GM12878 (cell line): ENCODE data around the gene SLC1A2. TPM values are rescaled to one million over a fixed set of nuclear protein-coding genes. Genes with fewer than 3 reads are reported as not detected.

Experiments used
- BACH1 ChIP-seq: fragments of 450-650 bp; IDR thresholded peaks from 2 replicates; pipeline ENCODE4 v1.6.1; 2017; ENCODE audit warnings: mild to moderate bottlenecking, borderline replicate concordance
- BCL11A ChIP-seq: IDR thresholded peaks from 2 replicates; pipeline ENCODE4 v1.6.1; 2011; ENCODE audit warnings: low read depth, low read length
- CHD4 ChIP-seq: fragments of 200-600 bp; sonication (generic); IDR thresholded peaks from 2 replicates; pipeline ENCODE4 v1.6.1; 2016; ENCODE audit warnings: mild to moderate bottlenecking
- FOXK2 ChIP-seq: fragments of 450-650 bp; IDR thresholded peaks from 2 replicates; pipeline ENCODE4 v1.6.1; 2017; ENCODE audit warnings: mild to moderate bottlenecking, moderate library complexity
- GABPA ChIP-seq: IDR thresholded peaks from 2 replicates; pipeline ENCODE4 v1.6.1; 2014; ENCODE audit warnings: antibody characterized with exemption, low read depth, mild to moderate bottlenecking, inconsistent platforms
- HDAC6 ChIP-seq: fragments of 200-600 bp; sonication (generic); IDR thresholded peaks from one replicate; pipeline ENCODE4 v1.8.0; 2017; ENCODE audit warnings: antibody characterized with exemption; ENCODE audit not compliant: unreplicated experiment
- IKZF2 ChIP-seq, 2 experiments: fragments of 450-650 bp; IDR thresholded peaks; 2 replicates each; pipeline ENCODE4 v1.6.1; 2017; ENCODE audit warnings: mild to moderate bottlenecking in 2 of 2, moderate library complexity in 2 of 2
- KLF5 ChIP-seq: fragments of 450-650 bp; IDR thresholded peaks from 2 replicates; pipeline ENCODE4 v1.6.1; 2014; ENCODE audit warnings: mild to moderate bottlenecking; ENCODE audit not compliant: partially characterized antibody
- NFIC ChIP-seq: IDR thresholded peaks from 2 replicates; pipeline ENCODE4 v1.6.1; 2012; ENCODE audit warnings: low read depth, mild to moderate bottlenecking, inconsistent platforms, low read length, moderate library complexity
- NFYB ChIP-seq: IDR thresholded peaks from 2 replicates; pipeline ENCODE4 v1.6.1; 2011; ENCODE audit warnings: low read depth, mild to moderate bottlenecking, low read length, improper control_type of control experiment, moderate library complexity; ENCODE audit not compliant: insufficient read depth
- POLR2AphosphoS5 ChIP-seq: IDR thresholded peaks from 2 replicates; pipeline ENCODE4 v1.6.1; 2011; ENCODE audit warnings: mild to moderate bottlenecking, low read length, inconsistent platforms
- POU2F2 ChIP-seq: IDR thresholded peaks from 3 replicates; pipeline ENCODE4 v1.6.1; 2011; ENCODE audit warnings: low read depth, mild to moderate bottlenecking, low read length, borderline replicate concordance
- RBBP5 ChIP-seq: fragments of 200-600 bp; sonication (generic); conservative IDR thresholded peaks from 2 replicates; pipeline ENCODE4 v1.6.1; 2016
- RUNX3 ChIP-seq: IDR thresholded peaks from 2 replicates; pipeline ENCODE4 v1.6.1; 2012; ENCODE audit warnings: low read length, inconsistent platforms
- SIX5 ChIP-seq: IDR thresholded peaks from 2 replicates; pipeline ENCODE4 v1.6.1; 2011; ENCODE audit warnings: mild to moderate bottlenecking, low read depth, low read length, moderate library complexity; ENCODE audit not compliant: severe bottlenecking
- SP1 ChIP-seq: IDR thresholded peaks from one replicate; pipeline ENCODE4 v1.6.1; 2011; ENCODE audit warnings: low read depth, low read length
- SPI1 ChIP-seq: IDR thresholded peaks from 2 replicates; pipeline ENCODE4 v1.6.1; 2011; ENCODE audit warnings: low read depth, mild to moderate bottlenecking, low read length, moderate library complexity, borderline replicate concordance; ENCODE audit not compliant: insufficient read depth
- YBX1 ChIP-seq: fragments of 450-650 bp; IDR thresholded peaks from 2 replicates; pipeline ENCODE4 v1.6.1; 2016; ENCODE audit warnings: antibody characterized with exemption
- polyA plus RNA-seq, 11 experiments: library from polyadenylated mRNA; depleted of rRNA in 4 of 11; unstranded in 6 of 11; stranded (reverse) in 5 of 11; fragments of >200 nt; fragmentation: Nextera tagmentation in 4 of 11; fragmentation: Illumina TruSeq in 1 of 11; extraction: Ambion mirVana in 4 of 11; extraction: Trizol in 1 of 11; gene quantifications; 1 replicate in 1 of 11; 2 replicates in 10 of 11; pipeline versions ENCODE4 v1.2.1 to v1.2.3, GENCODE V29; 2011 to 2016; ENCODE audit warnings: inconsistent platforms in 2 of 11, missing spikeins in 2 of 11, low read depth in 1 of 11
- total RNA-seq, 4 experiments: library from RNA; depleted of rRNA in 3 of 4; stranded (reverse); fragments of >200 nt in 3 of 4; fragmentation: Illumina TruSeq in 1 of 4; extraction: Trizol in 1 of 4; gene quantifications; 2 replicates each; pipeline versions ENCODE4 v1.2.1 to v1.2.3, GENCODE V29; 2013 to 2021
- TF ChIP-seq, protein P1 (sequence below): IDR thresholded peaks from 2 replicates; pipeline ENCODE4 v1.6.1; 2012; ENCODE audit warnings: mild to moderate bottlenecking, low read depth, low read length
- TF ChIP-seq, protein P2 (sequence below): fragments of 450-650 bp; conservative IDR thresholded peaks from 2 replicates; pipeline ENCODE4 v1.6.1; 2017; ENCODE audit warnings: mild to moderate bottlenecking, moderate library complexity
- TF ChIP-seq, protein P3 (sequence below): fragments of 450-650 bp; IDR thresholded peaks from 2 replicates; pipeline ENCODE4 v1.6.1; 2017; ENCODE audit warnings: mild to moderate bottlenecking, low read depth, inconsistent platforms; ENCODE audit not compliant: poor library complexity, severe bottlenecking
- TF ChIP-seq, protein P4 (sequence below): fragments of 450-650 bp; IDR thresholded peaks from 2 replicates; pipeline ENCODE4 v1.6.1; 2017; ENCODE audit warnings: antibody characterized with exemption, mild to moderate bottlenecking, moderate library complexity

SLC1A2 gene
- total and polyA plus RNA-seq, 10 of the 15 experiments (the other 5 are each of a cell fraction or from before 2014, with no cell fraction given), result 0.01 to 0.84 (median 0.22) TPM; not detected in 1

DNA sequence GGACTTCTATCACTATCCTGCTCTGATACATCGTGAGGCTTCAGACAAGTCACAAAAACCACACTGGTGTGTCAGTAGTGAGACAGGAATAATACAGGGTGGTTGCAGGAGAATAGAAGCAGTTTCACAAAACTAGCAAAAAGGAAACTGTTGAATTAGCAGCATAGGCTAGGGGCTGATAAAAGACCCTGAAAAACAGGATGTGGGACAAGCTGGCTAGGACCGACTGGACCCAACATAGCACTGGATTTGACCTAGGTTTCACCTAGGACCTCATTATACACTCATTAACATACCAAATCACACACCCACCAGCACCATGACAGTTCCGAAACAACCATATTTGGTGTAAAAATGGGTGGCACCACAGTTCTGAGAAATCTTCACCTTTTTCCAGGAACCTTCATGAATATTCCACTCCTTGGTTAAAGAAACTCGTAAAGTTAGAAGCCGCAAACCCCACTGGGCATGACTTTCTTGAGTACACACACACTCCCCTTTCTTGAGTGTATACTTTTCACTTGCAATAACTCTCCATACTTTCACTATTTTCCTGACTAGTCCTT is 76.2 kb downstream of the SLC1A2 start (continued):
- TF ChIP-seq IKZF2 (IDR thresholded peaks at IDR 0.05) (peak; percentile 63 to 71), GABPA (no peak), BCL11A (0 out of 2 replicates have a peak, but pooled peaks have one; percentile 7), POU2F2 (peak; percentile 15; the same call in 1 of the 3 replicates), HDAC6 (no peak), YBX1 (no peak), SP1 (no peak), NFYB (no peak), SIX5 (no peak), KLF5 (no peak), SPI1 (peak; percentile 73), CHD4 (no peak), NFIC (peak; percentile 67), FOXK2 (no peak), POLR2AphosphoS5 (no peak), BACH1 (no peak), RBBP5 (no peak), RUNX3 (peak; percentile 75)
- TF ChIP-seq, protein P1, sequence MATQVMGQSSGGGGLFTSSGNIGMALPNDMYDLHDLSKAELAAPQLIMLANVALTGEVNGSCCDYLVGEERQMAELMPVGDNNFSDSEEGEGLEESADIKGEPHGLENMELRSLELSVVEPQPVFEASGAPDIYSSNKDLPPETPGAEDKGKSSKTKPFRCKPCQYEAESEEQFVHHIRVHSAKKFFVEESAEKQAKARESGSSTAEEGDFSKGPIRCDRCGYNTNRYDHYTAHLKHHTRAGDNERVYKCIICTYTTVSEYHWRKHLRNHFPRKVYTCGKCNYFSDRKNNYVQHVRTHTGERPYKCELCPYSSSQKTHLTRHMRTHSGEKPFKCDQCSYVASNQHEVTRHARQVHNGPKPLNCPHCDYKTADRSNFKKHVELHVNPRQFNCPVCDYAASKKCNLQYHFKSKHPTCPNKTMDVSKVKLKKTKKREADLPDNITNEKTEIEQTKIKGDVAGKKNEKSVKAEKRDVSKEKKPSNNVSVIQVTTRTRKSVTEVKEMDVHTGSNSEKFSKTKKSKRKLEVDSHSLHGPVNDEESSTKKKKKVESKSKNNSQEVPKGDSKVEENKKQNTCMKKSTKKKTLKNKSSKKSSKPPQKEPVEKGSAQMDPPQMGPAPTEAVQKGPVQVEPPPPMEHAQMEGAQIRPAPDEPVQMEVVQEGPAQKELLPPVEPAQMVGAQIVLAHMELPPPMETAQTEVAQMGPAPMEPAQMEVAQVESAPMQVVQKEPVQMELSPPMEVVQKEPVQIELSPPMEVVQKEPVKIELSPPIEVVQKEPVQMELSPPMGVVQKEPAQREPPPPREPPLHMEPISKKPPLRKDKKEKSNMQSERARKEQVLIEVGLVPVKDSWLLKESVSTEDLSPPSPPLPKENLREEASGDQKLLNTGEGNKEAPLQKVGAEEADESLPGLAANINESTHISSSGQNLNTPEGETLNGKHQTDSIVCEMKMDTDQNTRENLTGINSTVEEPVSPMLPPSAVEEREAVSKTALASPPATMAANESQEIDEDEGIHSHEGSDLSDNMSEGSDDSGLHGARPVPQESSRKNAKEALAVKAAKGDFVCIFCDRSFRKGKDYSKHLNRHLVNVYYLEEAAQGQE, result no peak
- TF ChIP-seq, protein P2, sequence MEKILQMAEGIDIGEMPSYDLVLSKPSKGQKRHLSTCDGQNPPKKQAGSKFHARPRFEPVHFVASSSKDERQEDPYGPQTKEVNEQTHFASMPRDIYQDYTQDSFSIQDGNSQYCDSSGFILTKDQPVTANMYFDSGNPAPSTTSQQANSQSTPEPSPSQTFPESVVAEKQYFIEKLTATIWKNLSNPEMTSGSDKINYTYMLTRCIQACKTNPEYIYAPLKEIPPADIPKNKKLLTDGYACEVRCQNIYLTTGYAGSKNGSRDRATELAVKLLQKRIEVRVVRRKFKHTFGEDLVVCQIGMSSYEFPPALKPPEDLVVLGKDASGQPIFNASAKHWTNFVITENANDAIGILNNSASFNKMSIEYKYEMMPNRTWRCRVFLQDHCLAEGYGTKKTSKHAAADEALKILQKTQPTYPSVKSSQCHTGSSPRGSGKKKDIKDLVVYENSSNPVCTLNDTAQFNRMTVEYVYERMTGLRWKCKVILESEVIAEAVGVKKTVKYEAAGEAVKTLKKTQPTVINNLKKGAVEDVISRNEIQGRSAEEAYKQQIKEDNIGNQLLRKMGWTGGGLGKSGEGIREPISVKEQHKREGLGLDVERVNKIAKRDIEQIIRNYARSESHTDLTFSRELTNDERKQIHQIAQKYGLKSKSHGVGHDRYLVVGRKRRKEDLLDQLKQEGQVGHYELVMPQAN, result no peak
- TF ChIP-seq, protein P3, sequence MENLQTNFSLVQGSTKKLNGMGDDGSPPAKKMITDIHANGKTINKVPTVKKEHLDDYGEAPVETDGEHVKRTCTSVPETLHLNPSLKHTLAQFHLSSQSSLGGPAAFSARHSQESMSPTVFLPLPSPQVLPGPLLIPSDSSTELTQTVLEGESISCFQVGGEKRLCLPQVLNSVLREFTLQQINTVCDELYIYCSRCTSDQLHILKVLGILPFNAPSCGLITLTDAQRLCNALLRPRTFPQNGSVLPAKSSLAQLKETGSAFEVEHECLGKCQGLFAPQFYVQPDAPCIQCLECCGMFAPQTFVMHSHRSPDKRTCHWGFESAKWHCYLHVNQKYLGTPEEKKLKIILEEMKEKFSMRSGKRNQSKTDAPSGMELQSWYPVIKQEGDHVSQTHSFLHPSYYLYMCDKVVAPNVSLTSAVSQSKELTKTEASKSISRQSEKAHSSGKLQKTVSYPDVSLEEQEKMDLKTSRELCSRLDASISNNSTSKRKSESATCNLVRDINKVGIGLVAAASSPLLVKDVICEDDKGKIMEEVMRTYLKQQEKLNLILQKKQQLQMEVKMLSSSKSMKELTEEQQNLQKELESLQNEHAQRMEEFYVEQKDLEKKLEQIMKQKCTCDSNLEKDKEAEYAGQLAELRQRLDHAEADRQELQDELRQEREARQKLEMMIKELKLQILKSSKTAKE, result peak; percentile 64
- TF ChIP-seq, protein P4, sequence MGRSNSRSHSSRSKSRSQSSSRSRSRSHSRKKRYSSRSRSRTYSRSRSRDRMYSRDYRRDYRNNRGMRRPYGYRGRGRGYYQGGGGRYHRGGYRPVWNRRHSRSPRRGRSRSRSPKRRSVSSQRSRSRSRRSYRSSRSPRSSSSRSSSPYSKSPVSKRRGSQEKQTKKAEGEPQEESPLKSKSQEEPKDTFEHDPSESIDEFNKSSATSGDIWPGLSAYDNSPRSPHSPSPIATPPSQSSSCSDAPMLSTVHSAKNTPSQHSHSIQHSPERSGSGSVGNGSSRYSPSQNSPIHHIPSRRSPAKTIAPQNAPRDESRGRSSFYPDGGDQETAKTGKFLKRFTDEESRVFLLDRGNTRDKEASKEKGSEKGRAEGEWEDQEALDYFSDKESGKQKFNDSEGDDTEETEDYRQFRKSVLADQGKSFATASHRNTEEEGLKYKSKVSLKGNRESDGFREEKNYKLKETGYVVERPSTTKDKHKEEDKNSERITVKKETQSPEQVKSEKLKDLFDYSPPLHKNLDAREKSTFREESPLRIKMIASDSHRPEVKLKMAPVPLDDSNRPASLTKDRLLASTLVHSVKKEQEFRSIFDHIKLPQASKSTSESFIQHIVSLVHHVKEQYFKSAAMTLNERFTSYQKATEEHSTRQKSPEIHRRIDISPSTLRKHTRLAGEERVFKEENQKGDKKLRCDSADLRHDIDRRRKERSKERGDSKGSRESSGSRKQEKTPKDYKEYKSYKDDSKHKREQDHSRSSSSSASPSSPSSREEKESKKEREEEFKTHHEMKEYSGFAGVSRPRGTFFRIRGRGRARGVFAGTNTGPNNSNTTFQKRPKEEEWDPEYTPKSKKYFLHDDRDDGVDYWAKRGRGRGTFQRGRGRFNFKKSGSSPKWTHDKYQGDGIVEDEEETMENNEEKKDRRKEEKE, result no peak
